ENCODE results near the gene IRF8. TPM values are rescaled to one million over a fixed set of nuclear protein-coding genes. Genes with fewer than 3 reads are reported as not detected.
A peak's percentile ranks its signal among the peaks of the same experiment; 100 is the strongest.

Gene IRF8
- total RNA-seq, 2 donors from 2014 or later: 0.24 to 0.75 TPM

DNA sequence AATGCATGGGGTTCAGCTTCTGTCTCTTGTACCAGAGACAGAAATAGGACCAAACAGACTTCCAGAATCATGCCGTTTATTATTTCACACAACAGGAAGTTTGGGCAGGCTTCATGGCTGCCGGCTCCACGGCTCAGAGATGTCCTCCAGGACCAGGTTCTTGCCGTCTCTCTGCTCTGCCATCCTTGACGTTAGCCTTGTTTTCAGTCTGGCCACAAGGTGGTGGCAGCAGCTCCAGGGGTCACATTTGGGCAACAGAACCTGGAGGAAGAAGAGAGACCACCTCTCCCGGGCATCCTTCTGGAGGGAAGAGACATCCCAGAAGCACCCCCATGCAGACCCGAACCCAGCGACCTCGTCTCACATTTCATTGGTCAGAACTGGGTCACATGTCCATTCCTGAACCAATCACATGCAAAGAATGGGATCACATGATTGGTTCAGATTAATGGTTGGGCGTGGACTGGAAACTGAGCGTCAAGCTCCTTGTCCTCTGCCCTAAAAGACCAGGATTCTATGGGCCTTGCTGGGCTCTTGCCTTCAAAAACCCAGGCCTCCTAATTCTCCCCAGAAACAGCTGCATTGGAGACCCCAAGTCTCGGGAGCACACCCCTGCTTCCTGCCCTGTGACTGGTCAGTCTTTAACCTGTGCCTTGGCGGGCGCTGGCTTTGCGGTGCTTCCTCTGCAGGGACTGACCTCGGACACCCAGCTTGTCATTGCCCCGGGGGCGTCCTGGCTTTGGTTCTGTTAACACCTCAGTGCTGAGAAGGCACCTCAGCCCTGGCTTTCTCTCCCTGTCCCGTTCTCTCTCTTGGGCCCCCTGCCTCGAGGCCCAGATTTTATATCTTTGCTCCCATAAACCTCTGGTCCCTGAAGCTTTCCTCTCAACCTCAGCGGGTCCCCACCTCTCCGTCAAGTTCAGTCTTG, 63.3 kb downstream of the IRF8 start:
- Histone ChIP-seq H3K36me3 (ENCODE audit: control insufficient read depth, insufficient read depth, low read length) (no peaks in the 10 kb centered on the region), H3K4me1 (ENCODE audit: control insufficient read depth, insufficient read depth, low read length) (no peaks in the 10 kb centered on the region), H3K27me3 (ENCODE audit: control insufficient read depth, insufficient read depth, low read length, poor library complexity, severe bottlenecking) (no peaks in the 10 kb centered on the region), H3K9ac (ENCODE audit: extremely low read depth, low read length, poor library complexity, severe bottlenecking) (no peak overlapping the region), H3K27ac (ENCODE audit: low read depth, low read length) (no peak overlapping the region), H3K9me3 (ENCODE audit: control insufficient read depth, low read length) (no peaks in the 10 kb centered on the region), H3K4me3 (ENCODE audit: low read length) (no peak overlapping the region)
- H3K9me3 Mint-ChIP-seq: no peaks in the 10 kb centered on the region
- H3K4me3 Mint-ChIP-seq: no peak overlapping the region
- H3K27me3 Mint-ChIP-seq (ENCODE audit: insufficient read depth): peaks cover 7% of the 10 kb centered on the region
- H3K36me3 Mint-ChIP-seq (ENCODE audit: low read depth): no peaks in the 10 kb centered on the region
- no peaks in the 10 kb centered on the region for H3K4me1 Mint-ChIP-seq
- DNase-seq: no peak
- 92 to 93% methylated on average over 14 to 22 of the region's 22 CpGs for WGBS, 2 experiments (ENCODE audit: insufficient coverage in 1 of 2, insufficient read length in 1 of 2)
- no peak overlapping the region for H3K27ac Mint-ChIP-seq
- TF ChIP-seq, protein P1, sequence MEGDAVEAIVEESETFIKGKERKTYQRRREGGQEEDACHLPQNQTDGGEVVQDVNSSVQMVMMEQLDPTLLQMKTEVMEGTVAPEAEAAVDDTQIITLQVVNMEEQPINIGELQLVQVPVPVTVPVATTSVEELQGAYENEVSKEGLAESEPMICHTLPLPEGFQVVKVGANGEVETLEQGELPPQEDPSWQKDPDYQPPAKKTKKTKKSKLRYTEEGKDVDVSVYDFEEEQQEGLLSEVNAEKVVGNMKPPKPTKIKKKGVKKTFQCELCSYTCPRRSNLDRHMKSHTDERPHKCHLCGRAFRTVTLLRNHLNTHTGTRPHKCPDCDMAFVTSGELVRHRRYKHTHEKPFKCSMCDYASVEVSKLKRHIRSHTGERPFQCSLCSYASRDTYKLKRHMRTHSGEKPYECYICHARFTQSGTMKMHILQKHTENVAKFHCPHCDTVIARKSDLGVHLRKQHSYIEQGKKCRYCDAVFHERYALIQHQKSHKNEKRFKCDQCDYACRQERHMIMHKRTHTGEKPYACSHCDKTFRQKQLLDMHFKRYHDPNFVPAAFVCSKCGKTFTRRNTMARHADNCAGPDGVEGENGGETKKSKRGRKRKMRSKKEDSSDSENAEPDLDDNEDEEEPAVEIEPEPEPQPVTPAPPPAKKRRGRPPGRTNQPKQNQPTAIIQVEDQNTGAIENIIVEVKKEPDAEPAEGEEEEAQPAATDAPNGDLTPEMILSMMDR (conservative IDR thresholded peaks at IDR 0.05): peak; percentile 38

DNA sequence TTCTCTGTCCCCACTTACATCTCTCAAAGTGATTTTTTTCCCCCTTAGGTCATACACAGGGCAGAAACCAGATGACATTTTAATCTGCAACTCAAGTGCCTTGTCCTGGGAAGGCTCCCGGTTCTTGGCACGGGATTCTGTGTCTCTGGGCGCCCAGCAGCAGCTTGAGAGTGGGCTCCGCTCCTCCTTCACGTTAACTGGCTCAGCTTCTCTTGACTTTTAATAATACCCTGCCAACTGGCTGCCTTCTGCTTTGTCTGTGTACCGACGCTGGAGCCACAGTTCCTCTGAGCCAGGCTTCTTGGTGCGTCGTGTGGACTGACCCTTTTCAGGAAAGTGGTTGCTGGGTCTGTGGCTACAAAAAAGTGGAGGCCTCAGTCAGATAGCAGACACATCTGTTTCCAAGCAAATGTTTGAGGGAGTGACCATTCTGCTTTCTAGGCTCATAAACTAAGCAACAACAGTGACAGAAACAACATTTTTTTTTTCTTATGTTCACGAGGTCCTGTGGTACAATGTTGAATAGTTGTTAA, 64.9 kb downstream of the IRF8 start:
- TF ChIP-seq, protein P1 (conservative IDR thresholded peaks at IDR 0.05): no peak
- H3K27ac Mint-ChIP-seq: no peak overlapping the region
- H3K4me1 ChIP-seq (ENCODE audit: control insufficient read depth, insufficient read depth, low read length): no peaks in the 10 kb centered on the region
- no peak overlapping the region for H3K9ac ChIP-seq (ENCODE audit: extremely low read depth, low read length, poor library complexity, severe bottlenecking)
- no peak overlapping the region for H3K4me3 ChIP-seq (ENCODE audit: low read length)
- WGBS, 2 experiments (ENCODE audit: insufficient coverage in 1 of 2, insufficient read length in 1 of 2): 89 to 98% methylated on average over 5 to 10 of the region's 10 CpGs
- H3K9me3 ChIP-seq (ENCODE audit: control insufficient read depth, low read length): no peaks in the 10 kb centered on the region
- no peak overlapping the region for H3K4me3 Mint-ChIP-seq
- no peak overlapping the region for H3K27ac ChIP-seq (ENCODE audit: low read depth, low read length)
- no peaks in the 10 kb centered on the region for H3K4me1 Mint-ChIP-seq
- H3K27me3 Mint-ChIP-seq (ENCODE audit: insufficient read depth): peaks cover 14% of the 10 kb centered on the region
- H3K9me3 Mint-ChIP-seq: no peaks in the 10 kb centered on the region
- H3K27me3 ChIP-seq (ENCODE audit: control insufficient read depth, insufficient read depth, low read length, poor library complexity, severe bottlenecking): no peaks in the 10 kb centered on the region
- no peak for DNase-seq
- H3K36me3 ChIP-seq (ENCODE audit: control insufficient read depth, insufficient read depth, low read length): no peaks in the 10 kb centered on the region
- no peaks in the 10 kb centered on the region for H3K36me3 Mint-ChIP-seq (ENCODE audit: low read depth)

DNA sequence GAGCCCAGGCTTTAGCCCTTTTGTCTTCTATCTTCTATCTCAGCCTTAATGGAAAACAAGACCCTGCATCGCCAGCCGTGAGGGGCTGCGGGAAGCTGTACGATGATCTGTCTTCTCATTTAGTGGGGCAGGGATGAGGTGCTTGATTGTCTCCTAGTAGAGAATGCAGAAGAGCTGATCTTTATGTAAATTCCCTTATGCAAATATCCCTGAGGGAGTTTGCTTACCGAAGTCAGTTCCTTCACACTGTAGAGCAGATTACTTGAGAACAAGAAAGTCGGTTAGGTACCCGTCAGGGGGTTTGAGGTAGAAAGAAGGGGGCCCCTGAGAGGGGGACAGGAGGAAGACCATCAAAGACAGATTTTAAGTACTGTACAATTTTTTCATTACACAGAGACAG, 66.2 kb downstream of the IRF8 start:
- Mint-ChIP-seq H3K36me3 (ENCODE audit: low read depth) (no peaks in the 10 kb centered on the region), H3K27me3 (ENCODE audit: insufficient read depth) (peaks cover 14% of the 10 kb centered on the region), H3K4me1 (peaks cover 7% of the 10 kb centered on the region), H3K9me3 (no peaks in the 10 kb centered on the region), H3K27ac (no peak overlapping the region), H3K4me3 (no peak overlapping the region)
- WGBS, 2 experiments (ENCODE audit: insufficient coverage in 1 of 2, insufficient read length in 1 of 2): 82% methylated on average over 7 of the region's 7 CpGs; no CpG with 5 or more reads in 1 of the 2 experiments
- TF ChIP-seq, protein P1 (conservative IDR thresholded peaks at IDR 0.05): no peak
- Histone ChIP-seq H3K4me1 (ENCODE audit: control insufficient read depth, insufficient read depth, low read length) (no peaks in the 10 kb centered on the region), H3K9ac (ENCODE audit: extremely low read depth, low read length, poor library complexity, severe bottlenecking) (no peak overlapping the region), H3K4me3 (ENCODE audit: low read length) (no peak overlapping the region), H3K9me3 (ENCODE audit: control insufficient read depth, low read length) (no peaks in the 10 kb centered on the region), H3K27me3 (ENCODE audit: control insufficient read depth, insufficient read depth, low read length, poor library complexity, severe bottlenecking) (no peaks in the 10 kb centered on the region), H3K36me3 (ENCODE audit: control insufficient read depth, insufficient read depth, low read length) (no peaks in the 10 kb centered on the region), H3K27ac (ENCODE audit: low read depth, low read length) (no peak overlapping the region)
- no peak for DNase-seq

All from endodermal cell (in vitro differentiated cells).